ENCODE results near the gene OR4D10. TPM values are rescaled to one million over a fixed set of nuclear protein-coding genes. Genes with fewer than 3 reads are reported as not detected.
"Not testable (repeated sequence)": the region's sequence is repeated elsewhere in the genome, so short reads cannot be mapped to it uniquely, and the experiment has no call there.

The OR4D10 gene
- not detected for total RNA-seq
- not detected for polyA plus RNA-seq
- long read RNA-seq, donor 1: 0 reads
- long read RNA-seq, donor 2: 0 reads
- long read RNA-seq, donor 3: 0 reads
- long read RNA-seq, donor 4: 0 reads

DNA sequence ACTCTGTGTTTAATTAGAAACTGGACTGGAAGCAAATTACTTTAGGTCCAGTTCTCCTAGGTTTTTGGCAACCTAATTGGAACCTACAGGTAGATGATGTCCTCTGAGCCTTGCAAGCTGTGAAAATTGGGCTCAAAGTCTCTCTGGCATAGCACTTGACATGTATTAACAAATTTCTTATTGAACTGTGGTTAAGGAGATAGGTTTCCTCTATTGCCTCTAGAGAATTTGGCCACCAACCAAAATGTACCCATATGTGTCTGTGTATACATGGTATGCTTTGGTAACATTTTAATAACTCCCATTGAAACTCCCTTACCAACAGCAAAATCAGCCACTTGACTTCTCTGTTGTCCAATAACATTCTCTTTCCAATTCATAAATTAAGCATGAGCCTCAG is at the start of gene OR4D10:
OR4D10 (plus strand) TSS at position 301 of the 400 bp plus-strand sequence. CDS start 4,115 bp downstream, outside the sequence.
- no peaks in the 10 kb centered on the region for H3K4me1 ChIP-seq (ENCODE audit: control insufficient read depth, insufficient read depth, low read length)
- H3K9me3 ChIP-seq (ENCODE audit: control insufficient read depth, low read length): no peaks in the 10 kb centered on the region
- H3K27ac ChIP-seq (ENCODE audit: low read length): no peak within 1 kb of the TSS
- H3K4me3 ChIP-seq (ENCODE audit: low read length): no peak within 1 kb of the TSS
- no peaks in the 10 kb centered on the region for H3K27me3 ChIP-seq (ENCODE audit: control insufficient read depth, insufficient read depth)
- no peak for ATAC-seq
- intact Hi-C loops (cut with DNase I): no loop called here
- DNase-seq: no peak

DNA sequence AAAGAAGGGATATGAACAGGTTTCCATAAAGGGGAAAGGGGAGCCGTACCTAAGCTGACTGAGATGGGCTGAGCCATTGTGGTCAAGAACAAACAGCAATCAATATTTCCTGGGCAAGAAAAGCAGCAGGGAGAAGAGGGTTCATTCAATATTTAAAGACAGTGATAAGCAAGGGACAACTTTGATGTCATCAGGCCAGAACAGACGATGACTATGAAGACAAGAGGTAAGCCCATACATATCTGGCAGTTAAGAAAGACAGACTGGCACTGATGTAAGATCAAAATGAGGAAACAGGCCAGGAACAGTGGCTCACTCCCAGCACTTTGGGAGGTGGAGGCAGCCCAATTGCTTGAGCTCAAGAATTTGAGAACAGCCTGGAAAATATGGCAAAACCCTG is 49.3 kb upstream of the OR4D10 start:
- DNase-seq (no peak), ATAC-seq (no peak)
- intact Hi-C loops (cut with DNase I): no loop called here
- H3K27me3 ChIP-seq (ENCODE audit: control insufficient read depth, insufficient read depth): no peaks in the 10 kb centered on the region
- WGBS: 74% methylated on average over 2 of the region's 2 CpGs
- no peak overlapping the region for H3K4me3 ChIP-seq (ENCODE audit: low read length)
- H3K4me1 ChIP-seq (ENCODE audit: control insufficient read depth, insufficient read depth, low read length): no peaks in the 10 kb centered on the region
- H3K27ac ChIP-seq (ENCODE audit: low read length): no peak overlapping the region
- H3K9me3 ChIP-seq (ENCODE audit: control insufficient read depth, low read length): no peaks in the 10 kb centered on the region

DNA sequence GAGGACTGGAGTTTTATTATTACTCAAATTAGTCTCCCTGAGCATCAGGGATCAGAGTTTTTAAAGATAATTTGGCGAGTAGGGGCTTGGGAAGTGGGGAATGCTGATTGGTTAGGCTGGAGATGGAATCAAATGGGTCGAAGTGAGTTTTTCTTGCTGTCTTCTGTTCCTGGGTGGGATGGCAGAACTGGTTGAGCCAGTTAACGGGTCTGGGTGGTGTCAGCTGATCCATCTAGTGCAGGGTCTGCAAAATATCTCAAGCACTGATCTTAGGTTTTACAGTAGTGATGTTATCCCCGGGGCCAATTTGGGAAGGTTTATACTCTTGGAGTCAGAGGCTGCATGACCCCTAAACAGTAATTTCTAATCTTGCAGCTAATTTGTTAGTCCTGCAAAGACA is 48.0 kb upstream of the OR4D10 start:
- H3K27ac ChIP-seq (ENCODE audit: low read length): no peak overlapping the region
- intact Hi-C loops (cut with DNase I): no loop called here
- H3K4me3 ChIP-seq (ENCODE audit: low read length): no peak overlapping the region
- H3K4me1 ChIP-seq (ENCODE audit: control insufficient read depth, insufficient read depth, low read length): no peaks in the 10 kb centered on the region
- no peaks in the 10 kb centered on the region for H3K27me3 ChIP-seq (ENCODE audit: control insufficient read depth, insufficient read depth)
- DNase-seq: no peak
- no peak for ATAC-seq
- no peaks in the 10 kb centered on the region for H3K9me3 ChIP-seq (ENCODE audit: control insufficient read depth, low read length)
- 59% methylated on average over 4 of the region's 4 CpGs for WGBS

DNA sequence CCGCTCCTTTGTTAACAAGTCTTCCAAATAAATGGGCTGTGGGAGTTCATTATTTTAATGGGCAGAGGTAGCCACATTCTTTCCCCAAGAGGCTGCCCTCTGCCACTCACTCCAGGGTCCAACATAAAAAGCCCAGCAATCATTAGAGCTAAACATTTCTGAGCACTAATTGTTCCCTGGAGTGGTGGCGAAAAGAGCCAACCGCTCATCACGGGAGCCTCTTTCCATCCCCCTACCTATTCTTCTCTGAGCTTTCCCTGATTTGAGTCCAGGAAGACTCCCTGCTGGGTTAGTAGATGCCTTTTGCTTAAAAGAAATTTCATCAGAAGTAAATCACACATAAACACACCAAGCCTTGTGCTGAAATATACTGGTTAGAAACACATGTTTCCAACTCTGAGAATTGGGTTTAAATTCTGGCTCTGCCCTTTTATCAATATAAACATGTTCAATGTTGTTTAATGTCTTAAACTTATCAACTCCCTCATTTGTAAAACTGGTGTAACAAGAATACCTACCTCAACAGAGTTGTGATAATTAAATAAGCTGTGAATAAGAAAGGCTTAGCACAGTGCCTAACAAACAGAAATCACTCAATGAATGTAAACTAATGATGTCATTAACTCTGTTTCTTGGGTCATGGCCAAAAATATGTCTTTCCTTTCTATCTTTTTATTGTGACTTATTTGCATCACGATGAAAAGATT is 46.6 kb upstream of the OR4D10 start, which contains the start of gene OR5A2:
OR5A2 (minus strand) TSS at position 53 of the 707 bp plus-strand sequence. CDS start 3,460 bp downstream, outside the sequence.
- no peaks in the 10 kb centered on the region for H3K27me3 ChIP-seq (ENCODE audit: control insufficient read depth, insufficient read depth)
- intact Hi-C loops (cut with DNase I): no loop called here
- WGBS: 61% methylated on average over 5 of the region's 5 CpGs
- no peaks in the 10 kb centered on the region for H3K4me1 ChIP-seq (ENCODE audit: control insufficient read depth, insufficient read depth, low read length)
- no peak for DNase-seq
- no peaks in the 10 kb centered on the region for H3K9me3 ChIP-seq (ENCODE audit: control insufficient read depth, low read length)
- H3K4me3 ChIP-seq (ENCODE audit: low read length): no peak within 1 kb of the TSS
- no peak for ATAC-seq
- H3K27ac ChIP-seq (ENCODE audit: low read length): no peak within 1 kb of the TSS

DNA sequence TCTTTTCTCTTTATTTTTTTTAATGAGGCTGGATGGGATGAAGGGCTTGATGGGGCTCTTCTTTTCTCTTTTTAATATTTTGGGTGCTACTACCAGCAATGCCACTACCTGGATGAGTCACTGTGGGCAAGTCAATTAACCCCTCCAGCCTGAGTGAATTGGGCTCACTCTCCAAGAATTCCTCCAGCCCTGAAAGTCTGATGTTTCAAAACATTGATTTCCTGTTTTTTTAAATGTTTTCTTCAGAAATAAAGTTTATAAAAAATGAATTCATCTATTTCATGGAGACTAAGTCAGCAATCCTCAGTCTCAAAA is 46.1 kb upstream of the OR4D10 start:
- Histone ChIP-seq H3K27ac (ENCODE audit: low read length) (no peak overlapping the region), H3K9me3 (ENCODE audit: control insufficient read depth, low read length) (no peaks in the 10 kb centered on the region), H3K4me1 (ENCODE audit: control insufficient read depth, insufficient read depth, low read length) (no peaks in the 10 kb centered on the region), H3K4me3 (ENCODE audit: low read length) (no peak overlapping the region), H3K27me3 (ENCODE audit: control insufficient read depth, insufficient read depth) (no peaks in the 10 kb centered on the region)
- no peak for DNase-seq
- no peak for ATAC-seq
- intact Hi-C loops (cut with DNase I): no loop called here

DNA sequence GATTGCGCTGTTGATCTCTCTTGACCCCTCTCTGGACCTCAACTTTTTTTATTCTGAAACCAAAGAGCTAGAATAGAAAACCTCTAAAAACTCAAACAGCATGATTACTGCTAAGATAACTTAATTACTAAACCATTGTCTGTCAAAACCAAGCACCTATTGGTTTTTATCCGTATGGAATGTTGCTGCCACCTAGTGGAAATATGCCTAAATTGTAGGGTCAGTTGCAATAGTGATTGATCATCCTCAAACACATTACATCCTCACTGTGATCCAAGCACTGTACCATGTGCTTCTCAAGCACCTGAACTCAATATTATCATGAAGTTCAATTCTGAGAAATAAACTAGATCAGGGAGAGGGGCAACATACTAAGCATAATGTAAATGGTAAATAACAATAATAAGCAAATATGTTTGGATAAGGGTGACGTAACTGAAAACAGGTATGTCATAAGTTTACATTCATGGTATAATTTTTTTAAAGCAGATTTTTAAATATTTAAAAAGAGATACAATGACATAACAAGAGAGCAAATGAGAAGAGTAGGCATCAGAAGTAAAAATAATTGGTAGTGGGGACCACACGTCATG is 43.1 kb upstream of the OR4D10 start:
- Histone ChIP-seq H3K27ac (ENCODE audit: low read length) (no peak overlapping the region), H3K9me3 (ENCODE audit: control insufficient read depth, low read length) (no peaks in the 10 kb centered on the region), H3K27me3 (ENCODE audit: control insufficient read depth, insufficient read depth) (no peaks in the 10 kb centered on the region), H3K4me3 (ENCODE audit: low read length) (no peak overlapping the region), H3K4me1 (ENCODE audit: control insufficient read depth, insufficient read depth, low read length) (no peaks in the 10 kb centered on the region)
- no peak for DNase-seq
- intact Hi-C loops (cut with DNase I): no loop called here
- WGBS: 63% methylated on average over 4 of the region's 4 CpGs
- ATAC-seq: no peak

DNA sequence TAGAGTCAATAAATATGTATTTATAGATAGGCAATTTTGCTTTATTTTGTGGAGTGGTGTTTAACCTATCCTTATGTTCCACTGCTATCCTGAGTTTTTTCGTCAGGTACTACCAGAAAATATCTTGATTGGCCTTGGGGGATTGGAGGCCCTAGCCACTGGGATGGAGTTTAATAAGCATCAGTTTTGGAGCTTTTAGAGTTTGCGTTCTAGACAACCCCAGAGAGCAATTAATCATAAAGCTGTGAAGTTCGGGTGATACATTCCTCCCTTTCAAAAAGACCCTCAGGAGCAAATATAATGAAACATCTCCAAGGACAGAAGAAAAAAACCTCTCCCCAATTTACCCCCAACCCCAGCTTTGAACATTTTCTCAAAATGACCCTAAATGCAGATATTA is 36.9 kb upstream of the OR4D10 start, which contains the start of gene OR5A1:
OR5A1 (plus strand) TSS at position 301 of the 400 bp plus-strand sequence. CDS start 6,700 bp downstream, outside the sequence.
- 76% methylated on average over 3 of the region's 3 CpGs for WGBS
- H3K27me3 ChIP-seq (ENCODE audit: control insufficient read depth, insufficient read depth): no peaks in the 10 kb centered on the region
- H3K27ac ChIP-seq (ENCODE audit: low read length): no peak within 1 kb of the TSS
- no peaks in the 10 kb centered on the region for H3K4me1 ChIP-seq (ENCODE audit: control insufficient read depth, insufficient read depth, low read length)
- H3K9me3 ChIP-seq (ENCODE audit: control insufficient read depth, low read length): no peaks in the 10 kb centered on the region
- no peak within 1 kb of the TSS for H3K4me3 ChIP-seq (ENCODE audit: low read length)
- intact Hi-C loops (cut with DNase I): no loop called here
- no peak for ATAC-seq
- no peak for DNase-seq

DNA sequence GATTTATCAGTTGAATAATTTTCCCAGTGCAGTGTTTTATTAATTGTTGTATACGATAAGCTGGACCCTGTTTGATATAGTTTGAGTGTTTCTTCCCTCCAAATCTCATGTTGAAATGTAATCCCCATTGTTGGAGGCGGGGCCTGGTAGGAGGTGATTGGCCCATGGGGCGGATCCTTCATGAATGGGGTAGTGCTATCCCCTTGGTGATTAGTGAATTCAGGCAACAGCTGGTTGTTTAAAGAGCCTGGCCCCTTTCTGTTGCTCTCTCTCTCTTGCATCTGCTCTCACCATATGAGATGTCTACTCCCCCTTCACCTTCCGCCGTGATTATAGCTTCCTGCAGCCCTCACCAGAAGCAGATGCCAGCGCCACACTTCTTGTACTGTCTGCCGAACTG is 35.3 kb upstream of the OR4D10 start:
- H3K4me3 ChIP-seq (ENCODE audit: low read length): no peak overlapping the region
- ATAC-seq (no peak), DNase-seq (no peak)
- H3K4me1 ChIP-seq (ENCODE audit: control insufficient read depth, insufficient read depth, low read length): no peaks in the 10 kb centered on the region
- H3K27ac ChIP-seq (ENCODE audit: low read length): no peak overlapping the region
- WGBS: 77% methylated on average over 7 of the region's 7 CpGs
- no peaks in the 10 kb centered on the region for H3K27me3 ChIP-seq (ENCODE audit: control insufficient read depth, insufficient read depth)
- no peaks in the 10 kb centered on the region for H3K9me3 ChIP-seq (ENCODE audit: control insufficient read depth, low read length)
- intact Hi-C loops (cut with DNase I): no loop called here

DNA sequence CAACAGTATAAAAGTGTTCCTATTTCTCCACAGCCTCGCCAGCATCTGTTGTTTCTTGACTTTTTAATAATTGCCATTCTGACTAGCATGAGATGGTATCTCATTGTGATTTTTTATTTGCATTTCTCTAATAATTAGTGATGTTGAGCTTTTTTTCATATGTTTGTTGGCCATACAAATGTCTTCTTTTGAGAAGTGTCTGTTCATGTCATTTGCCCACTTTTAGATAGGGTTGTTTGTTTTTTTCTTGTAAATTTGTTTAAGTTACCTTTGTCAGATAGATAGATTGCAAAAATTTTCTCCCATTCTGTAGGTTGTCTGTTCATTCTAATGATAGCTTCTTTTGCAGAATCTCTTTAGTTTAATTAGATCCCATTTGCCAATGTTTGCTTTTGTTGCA is 27.5 kb upstream of the OR4D10 start:
- WGBS: 72% methylated on average over 1 of the region's 1 CpG
- H3K4me3 ChIP-seq (ENCODE audit: low read length); ATAC-seq; H3K27ac ChIP-seq (ENCODE audit: low read length); H3K27me3 ChIP-seq (ENCODE audit: control insufficient read depth, insufficient read depth); H3K4me1 ChIP-seq (ENCODE audit: control insufficient read depth, insufficient read depth, low read length); H3K9me3 ChIP-seq (ENCODE audit: control insufficient read depth, low read length); DNase-seq; intact Hi-C loops (cut with DNase I): not testable (repeated sequence)

DNA sequence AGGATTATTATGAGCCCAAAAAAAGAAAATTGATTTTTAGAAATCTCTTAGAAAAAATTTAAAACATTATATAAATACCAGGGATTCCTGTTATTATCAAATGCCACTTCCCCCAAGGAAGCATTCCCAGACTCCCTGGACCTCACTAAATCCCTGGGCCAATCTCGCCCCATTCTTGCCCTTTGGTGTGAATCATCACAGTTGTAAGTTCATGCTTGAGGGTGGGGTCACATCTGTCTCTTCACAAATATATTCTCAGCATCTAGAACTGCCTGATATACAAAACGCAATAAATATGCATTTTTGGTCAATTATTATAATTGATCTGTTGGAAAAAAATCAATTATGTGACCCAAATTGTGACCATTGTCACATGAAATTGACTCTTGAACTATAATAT is 24.6 kb upstream of the OR4D10 start:
- intact Hi-C loops (cut with DNase I): no loop called here
- Histone ChIP-seq H3K27ac (ENCODE audit: low read length) (no peak overlapping the region), H3K9me3 (ENCODE audit: control insufficient read depth, low read length) (no peaks in the 10 kb centered on the region), H3K4me1 (ENCODE audit: control insufficient read depth, insufficient read depth, low read length) (no peaks in the 10 kb centered on the region), H3K27me3 (ENCODE audit: control insufficient read depth, insufficient read depth) (no peaks in the 10 kb centered on the region), H3K4me3 (ENCODE audit: low read length) (no peak overlapping the region)
- DNase-seq (no peak), ATAC-seq (no peak)
- 61% methylated on average over 2 of the region's 2 CpGs for WGBS

DNA sequence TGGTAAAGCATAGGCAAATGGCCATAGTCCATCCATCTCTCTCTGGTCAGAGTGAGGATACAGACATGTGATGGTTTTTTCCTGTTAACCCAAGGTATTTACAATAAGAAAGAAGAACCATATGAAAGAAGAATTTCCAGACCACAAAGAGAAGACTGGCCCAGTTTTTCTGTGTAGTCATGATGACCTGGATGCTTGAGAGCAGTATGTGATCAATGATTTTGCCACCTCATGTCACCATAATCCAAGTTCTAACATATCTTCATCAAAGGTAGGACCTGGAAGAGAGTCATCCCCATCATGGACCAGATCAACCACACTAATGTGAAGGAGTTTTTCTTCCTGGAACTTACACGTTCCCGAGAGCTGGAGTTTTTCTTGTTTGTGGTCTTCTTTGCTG is 16.5 kb upstream of the OR4D10 start, which contains the start of gene OR4D6:
OR4D6 (plus strand) TSS at position 301 of the 400 bp plus-strand sequence; CDS start at position 301, 0 bp downstream.
- intact Hi-C loops (cut with DNase I): no loop called here
- no peaks in the 10 kb centered on the region for H3K9me3 ChIP-seq (ENCODE audit: control insufficient read depth, low read length)
- DNase-seq (no peak), ATAC-seq (no peak)
- H3K4me3 ChIP-seq (ENCODE audit: low read length): no peak within 1 kb of the TSS
- no peak within 1 kb of the TSS for H3K27ac ChIP-seq (ENCODE audit: low read length)
- H3K27me3 ChIP-seq (ENCODE audit: control insufficient read depth, insufficient read depth): no peaks in the 10 kb centered on the region
- 83% methylated on average over 2 of the region's 2 CpGs for WGBS
- no peaks in the 10 kb centered on the region for H3K4me1 ChIP-seq (ENCODE audit: control insufficient read depth, insufficient read depth, low read length)

Data from right cardiac atrium (tissue), 5 donors.